Activated CD4-positive, alpha-beta memory T cell treated with anti-CD3 and anti-CD28 coated beads, Interleukin-2, amount 10 ng/mL, durations not matched to agents 7 days and 5 days (primary cell): ENCODE measurements around the gene MYO1D. TPM values are rescaled to one million over a fixed set of nuclear protein-coding genes. Genes with fewer than 3 reads are reported as not detected.
A peak's percentile ranks its signal among the peaks of the same experiment; 100 is the strongest.
"Not testable (repeated sequence)": the region's sequence is repeated elsewhere in the genome, so short reads cannot be mapped to it uniquely, and the experiment has no call there.

Source experiments
- CTCF ChIA-PET: fragments of 350-600 bp; sonication (Branson Sonifier 250); formaldehyde crosslinking; loops from one replicate; lab custom pipeline; 2021; ENCODE audit warnings: antibody characterized with exemption, inconsistent platforms; lab: Charles Lee
- POLR2A ChIA-PET: fragments of 350-600 bp; sonication (Branson Sonifier 250); formaldehyde crosslinking; loops from one replicate; lab custom pipeline; 2021; ENCODE audit warnings: antibody characterized with exemption; lab: Charles Lee
- DNase-seq: peaks from one replicate; pipeline ENCODE4 v3.0.0-alpha.2; 2020
- H3K27ac Mint-ChIP-seq: one replicate; pipeline ENCODE4 v1.8.0; 2021; ENCODE audit warnings: mild to moderate bottlenecking, mixed read lengths
- H3K27me3 Mint-ChIP-seq: one replicate; pipeline ENCODE4 v1.8.0; 2021; ENCODE audit warnings: mixed read lengths
- H3K36me3 Mint-ChIP-seq: one replicate; pipeline ENCODE4 v1.8.0; 2021; ENCODE audit warnings: low read depth, mixed read lengths
- H3K4me1 Mint-ChIP-seq: one replicate; pipeline ENCODE4 v1.8.0; 2021; ENCODE audit warnings: mixed read lengths
- H3K4me3 Mint-ChIP-seq: one replicate; pipeline ENCODE4 v1.8.0; 2021; ENCODE audit warnings: mild to moderate bottlenecking, mixed read lengths
- H3K9me3 Mint-ChIP-seq: one replicate; pipeline ENCODE4 v1.8.0; 2021; ENCODE audit warnings: mixed read lengths
- total RNA-seq, 2 experiments: library from RNA; stranded (reverse); gene quantifications; one replicate each; pipeline ENCODE4 v1.2.3, GENCODE V29; 2021

MYO1D gene
- total RNA-seq, 2 experiments from 2014 or later, result 8.3 to 11.1 TPM

DNA sequence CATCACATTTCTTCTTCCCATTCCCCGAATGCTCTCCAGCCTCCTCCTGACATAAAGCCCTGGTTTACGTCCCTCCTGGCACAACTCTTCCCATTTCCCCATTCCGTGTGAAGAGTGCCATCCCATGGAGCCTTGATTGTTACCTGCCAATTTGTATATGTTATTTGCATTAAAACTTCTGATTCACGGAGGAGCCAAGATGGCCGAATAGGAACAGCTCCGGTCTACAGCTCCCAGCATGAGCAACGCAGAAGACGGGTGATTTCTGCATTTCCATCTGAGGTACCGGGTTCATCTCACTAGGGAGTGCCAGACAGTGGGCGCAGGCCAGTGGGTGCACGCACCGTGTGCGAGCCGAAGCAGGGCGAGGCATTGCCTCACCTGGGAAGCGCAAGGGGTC is 10.0 kb upstream of the MYO1D start:
- DNase-seq, H3K4me3 Mint-ChIP-seq, H3K36me3 Mint-ChIP-seq, POLR2A ChIA-PET, H3K27ac Mint-ChIP-seq, CTCF ChIA-PET, H3K4me1 Mint-ChIP-seq, H3K9me3 Mint-ChIP-seq: not testable (repeated sequence)
- H3K27me3 Mint-ChIP-seq, result peaks cover 10% of the 10 kb centered on the region

DNA sequence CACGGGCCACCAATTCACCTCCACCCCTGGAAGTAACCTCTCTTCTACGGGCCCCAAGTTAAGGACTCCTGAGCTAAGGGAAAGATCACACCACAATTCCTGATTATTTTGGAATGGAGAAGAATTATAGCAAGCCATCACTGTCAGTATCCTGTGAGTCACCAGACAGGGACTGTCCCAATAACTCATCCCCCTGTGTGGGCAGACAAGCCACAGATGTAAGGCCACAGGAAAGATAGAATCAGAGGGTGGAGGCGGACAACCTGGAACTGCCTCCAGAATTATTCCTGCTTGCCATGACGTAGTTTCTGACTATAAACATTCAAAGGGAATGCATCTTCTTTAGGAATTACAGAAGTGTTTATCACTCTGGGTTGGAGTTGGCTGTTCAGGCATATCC is 5.8 kb upstream of the MYO1D start:
- Mint-ChIP-seq H3K9me3 (no peaks in the 10 kb centered on the region), H3K36me3 (no peaks in the 10 kb centered on the region), H3K27ac (no peak overlapping the region), H3K4me1 (peaks cover 10% of the 10 kb centered on the region), H3K4me3 (no peak overlapping the region), H3K27me3 (peaks cover 9% of the 10 kb centered on the region)
- ChIA-PET POLR2A (interaction anchor here (0.6 kb wide), 1 partner anchor 22 kb away, joined by 3 read pairs; no protein-coding TSS in a partner anchor), CTCF (no interaction called here)
- no peak for DNase-seq

DNA sequence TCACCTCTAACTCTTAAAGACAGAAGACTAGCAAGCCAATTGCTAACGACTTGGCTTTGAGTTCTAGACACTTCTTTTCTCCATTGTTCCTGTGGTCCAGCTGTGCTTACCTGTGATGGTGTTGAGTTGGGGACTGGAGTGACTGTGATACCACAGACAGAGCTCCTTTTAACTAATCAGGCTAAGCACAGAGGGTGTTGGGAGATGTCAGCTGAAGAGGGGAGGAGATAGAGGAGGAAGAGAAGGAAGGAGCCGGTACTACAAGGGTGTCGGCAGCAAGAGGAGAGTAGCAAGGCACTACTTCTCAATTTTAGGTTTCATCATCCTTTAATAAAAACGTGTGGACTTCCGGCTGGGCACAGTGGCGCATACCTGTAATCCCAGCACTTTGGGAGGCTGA is 5.1 kb upstream of the MYO1D start:
- Mint-ChIP-seq H3K36me3 (no peaks in the 10 kb centered on the region), H3K4me3 (no peak overlapping the region)
- CTCF ChIA-PET, result interaction anchor here (1.9 kb wide), 1 partner anchor 54 kb away, joined by 5 read pairs; no protein-coding TSS in a partner anchor

DNA sequence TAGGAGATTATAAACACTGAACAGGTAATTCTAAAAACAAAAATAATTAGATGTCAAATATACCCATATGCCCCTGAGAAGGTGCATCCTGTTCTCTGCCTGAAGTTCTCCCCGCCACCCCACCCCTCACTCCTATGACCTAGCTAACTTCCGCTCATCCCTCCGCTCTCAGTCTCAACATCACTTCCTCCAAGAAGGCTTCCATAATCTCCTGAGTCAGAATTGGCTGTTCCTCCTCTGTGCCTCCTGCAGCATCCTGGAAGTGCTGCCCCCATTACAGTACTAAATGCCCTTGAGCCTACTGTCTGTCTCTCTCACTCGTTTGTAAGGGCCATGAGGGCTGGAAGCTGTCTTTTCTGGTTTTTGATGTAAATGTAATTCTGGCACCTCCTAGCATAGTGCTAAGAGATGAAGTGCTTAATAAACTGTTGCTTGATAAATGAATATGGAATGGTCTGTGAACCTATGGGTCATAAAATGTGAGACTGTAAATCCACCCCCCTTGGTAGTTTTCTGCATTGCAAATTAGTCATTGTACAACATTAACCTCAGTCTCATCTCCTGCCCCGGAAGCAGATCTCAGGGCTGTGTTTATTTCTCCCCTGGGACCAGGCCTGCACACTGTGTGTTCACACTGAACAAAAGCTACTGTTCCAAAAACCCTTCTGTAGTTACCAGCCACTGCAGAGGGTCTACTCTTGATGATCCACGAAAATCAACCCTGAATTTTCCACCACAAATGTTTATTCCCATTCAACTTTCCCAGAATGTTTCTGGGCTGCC is 3.9 kb upstream of the MYO1D start:
- Mint-ChIP-seq H3K4me1 (peaks cover 20% of the 10 kb centered on the region), H3K27me3 (peaks cover 4% of the 10 kb centered on the region), H3K36me3 (no peaks in the 10 kb centered on the region), H3K9me3 (no peaks in the 10 kb centered on the region), H3K27ac (no peak overlapping the region), H3K4me3 (no peak overlapping the region)
- DNase-seq, result no peak
- ChIA-PET CTCF (interaction anchor here (1.9 kb wide), 1 partner anchor 56 kb away, joined by 5 read pairs; no protein-coding TSS in a partner anchor), POLR2A (no interaction called here)

More for the DNA sequence above, 5.1 kb upstream of the MYO1D start:
- no peaks in the 10 kb centered on the region for H3K9me3 Mint-ChIP-seq
- peaks cover 9% of the 10 kb centered on the region for H3K27me3 Mint-ChIP-seq
- no peak for DNase-seq
- H3K27ac Mint-ChIP-seq, result no peak overlapping the region
- POLR2A ChIA-PET, result interaction anchor here (0.6 kb wide), 1 partner anchor 23 kb away, joined by 3 read pairs; no protein-coding TSS in a partner anchor
- H3K4me1 Mint-ChIP-seq, result peaks cover 15% of the 10 kb centered on the region

DNA sequence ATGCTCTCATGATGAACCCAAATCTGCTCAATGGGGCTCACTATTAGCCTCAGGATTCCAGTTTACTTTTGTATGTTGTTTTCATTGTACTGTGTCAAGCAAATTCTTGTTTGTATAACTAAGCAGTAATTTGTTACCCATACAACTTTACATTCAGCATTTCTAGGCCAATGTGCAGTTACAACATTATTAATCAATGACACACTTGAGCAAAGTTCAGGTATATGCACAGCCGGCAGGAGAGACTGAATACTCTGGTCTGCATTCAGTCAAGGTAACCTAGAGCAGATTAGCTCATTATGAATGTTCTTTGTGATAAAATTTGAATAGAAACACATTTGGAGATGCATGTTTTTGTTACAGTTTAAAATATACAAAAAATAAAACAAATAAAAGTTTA is 2.2 kb upstream of the MYO1D start:
- no peak overlapping the region for H3K27ac Mint-ChIP-seq
- POLR2A ChIA-PET, result interaction anchor here (0.7 kb wide), 1 partner anchor 258 kb away, joined by 3 read pairs; no protein-coding TSS in a partner anchor
- H3K4me1 Mint-ChIP-seq, result peaks cover 27% of the 10 kb centered on the region
- H3K4me3 Mint-ChIP-seq, result no peak overlapping the region
- CTCF ChIA-PET, result interaction anchor here (3.4 to 4.4 kb wide), 3 partner anchors 32 to 97 kb away, joined by 14 to 79 read pairs (median 50); no protein-coding TSS in a partner anchor
- no peak for DNase-seq
- no peaks in the 10 kb centered on the region for H3K9me3 Mint-ChIP-seq
- peaks cover 2% of the 10 kb centered on the region for H3K27me3 Mint-ChIP-seq
- H3K36me3 Mint-ChIP-seq, result no peaks in the 10 kb centered on the region

DNA sequence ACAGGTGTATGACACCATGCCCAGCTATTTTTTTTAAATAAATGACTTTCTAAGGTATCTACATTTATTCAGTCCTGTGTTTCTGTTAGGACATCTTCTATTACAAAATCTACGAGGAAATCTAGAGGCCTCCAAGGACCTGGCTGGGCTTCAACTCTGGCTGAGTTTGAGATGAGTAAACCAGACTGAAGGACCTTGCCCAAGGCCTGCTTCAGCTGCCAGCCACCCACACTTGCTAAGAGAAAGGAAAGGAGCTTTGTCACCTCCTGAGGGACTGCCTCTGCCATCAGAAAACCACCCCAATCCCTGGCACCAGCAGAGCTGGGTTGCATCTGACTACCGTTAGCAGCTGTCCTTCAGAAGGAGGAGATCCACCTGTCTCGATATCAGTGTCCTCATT is 1.3 kb upstream of the MYO1D start:
- no peaks in the 10 kb centered on the region for H3K9me3 Mint-ChIP-seq
- H3K27me3 Mint-ChIP-seq, result no peaks in the 10 kb centered on the region
- H3K36me3 Mint-ChIP-seq, result no peaks in the 10 kb centered on the region
- POLR2A ChIA-PET, result interaction anchor here (1.0 to 2.4 kb wide), 3 partner anchors 26 to 120 kb away, joined by 3 to 14 read pairs (median 8); no protein-coding TSS in a partner anchor
- H3K27ac Mint-ChIP-seq, result no peak overlapping the region
- peaks cover 27% of the 10 kb centered on the region for H3K4me1 Mint-ChIP-seq
- no peak for DNase-seq
- CTCF ChIA-PET, result interaction anchor here (1.2 to 4.4 kb wide), 18 partner anchors 11 to 219 kb away, joined by 3 to 79 read pairs (median 10); a partner anchor contains a TSS
- no peak overlapping the region for H3K4me3 Mint-ChIP-seq

DNA sequence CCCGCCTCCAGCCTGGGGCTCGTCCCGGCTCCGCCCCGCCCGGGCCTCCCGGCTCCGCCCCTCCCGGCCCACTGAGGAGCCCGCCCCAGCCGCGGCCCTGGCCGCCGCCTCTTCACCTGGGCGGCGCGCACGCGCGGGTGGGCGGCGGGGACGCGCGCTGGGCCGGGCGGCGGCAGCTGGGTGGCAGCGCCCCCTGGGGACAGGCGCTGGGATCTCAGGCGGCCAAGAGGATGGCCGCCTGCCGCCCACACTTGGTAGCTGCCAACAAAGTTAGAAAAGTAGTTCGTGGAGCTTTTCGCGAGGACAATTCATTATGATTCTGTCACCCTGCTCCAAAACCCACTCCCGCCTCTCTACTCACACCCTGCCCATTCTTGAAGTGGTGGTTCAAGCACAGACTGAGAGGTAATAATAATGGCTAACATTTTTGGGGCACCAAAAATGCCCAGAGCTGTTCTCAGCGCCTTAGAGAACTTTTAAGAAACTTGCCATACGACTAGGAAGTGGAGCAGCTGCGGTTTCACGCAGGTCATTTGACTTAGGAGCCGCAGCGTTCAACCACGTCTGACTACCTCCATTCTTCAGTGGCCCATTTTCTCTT is 340 bp upstream of the MYO1D start:
- Mint-ChIP-seq H3K36me3 (no peaks in the 10 kb centered on the region), H3K4me1 (peaks cover 21% of the 10 kb centered on the region), H3K4me3 (peak overlapping the region; percentile 65), H3K9me3 (no peaks in the 10 kb centered on the region), H3K27me3 (no peaks in the 10 kb centered on the region), H3K27ac (peak overlapping the region; percentile 80)
- CTCF ChIA-PET, result interaction anchor here (0.6 to 4.4 kb wide), 48 partner anchors 8 to 433 kb away, joined by 3 to 79 read pairs (median 4); partner anchors contain the start of gene PSMD11
- POLR2A ChIA-PET, result interaction anchor here (0.7 to 2.4 kb wide), 10 partner anchors 27 to 433 kb away, joined by 3 to 14 read pairs (median 3); partner anchors contain the start of gene PSMD11
- peak; percentile 95 for DNase-seq

DNA sequence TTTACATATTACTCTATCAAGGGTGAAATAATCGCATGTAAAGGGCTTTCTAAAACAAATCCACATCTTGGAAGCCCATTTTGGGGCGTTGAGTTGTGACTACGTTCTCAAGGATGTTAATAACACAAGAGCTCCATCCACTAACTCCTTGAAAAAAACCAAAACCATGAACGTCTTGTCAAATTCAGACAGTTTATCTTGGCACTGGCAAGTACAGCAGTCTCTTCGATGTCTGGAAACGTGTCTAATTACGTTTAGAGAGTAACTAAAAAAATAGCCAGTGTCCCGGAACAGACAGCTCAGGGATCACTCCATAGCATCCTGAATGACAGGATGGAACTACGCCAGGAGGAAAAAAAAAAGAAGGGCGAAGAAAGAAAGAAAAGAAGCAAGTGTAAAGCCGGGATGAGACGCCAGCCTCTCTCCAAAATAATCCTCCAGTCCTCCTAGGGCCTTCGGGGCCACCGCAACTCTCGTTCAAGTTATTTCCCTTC is 954 bp downstream of the MYO1D start:
- Mint-ChIP-seq H3K27ac (peak overlapping the region; percentile 63), H3K4me3 (peak overlapping the region; percentile 88), H3K36me3 (no peaks in the 10 kb centered on the region), H3K4me1 (peaks cover 21% of the 10 kb centered on the region), H3K9me3 (no peaks in the 10 kb centered on the region), H3K27me3 (no peaks in the 10 kb centered on the region)
- no peak for DNase-seq
- CTCF ChIA-PET, result interaction anchor here (1.2 to 4.4 kb wide), 16 partner anchors 8 to 348 kb away, joined by 3 to 79 read pairs (median 11); no protein-coding TSS in a partner anchor
- POLR2A ChIA-PET, result interaction anchor here (1.0 to 2.4 kb wide), 4 partner anchors 40 to 104 kb away, joined by 3 to 14 read pairs (median 3); no protein-coding TSS in a partner anchor

DNA sequence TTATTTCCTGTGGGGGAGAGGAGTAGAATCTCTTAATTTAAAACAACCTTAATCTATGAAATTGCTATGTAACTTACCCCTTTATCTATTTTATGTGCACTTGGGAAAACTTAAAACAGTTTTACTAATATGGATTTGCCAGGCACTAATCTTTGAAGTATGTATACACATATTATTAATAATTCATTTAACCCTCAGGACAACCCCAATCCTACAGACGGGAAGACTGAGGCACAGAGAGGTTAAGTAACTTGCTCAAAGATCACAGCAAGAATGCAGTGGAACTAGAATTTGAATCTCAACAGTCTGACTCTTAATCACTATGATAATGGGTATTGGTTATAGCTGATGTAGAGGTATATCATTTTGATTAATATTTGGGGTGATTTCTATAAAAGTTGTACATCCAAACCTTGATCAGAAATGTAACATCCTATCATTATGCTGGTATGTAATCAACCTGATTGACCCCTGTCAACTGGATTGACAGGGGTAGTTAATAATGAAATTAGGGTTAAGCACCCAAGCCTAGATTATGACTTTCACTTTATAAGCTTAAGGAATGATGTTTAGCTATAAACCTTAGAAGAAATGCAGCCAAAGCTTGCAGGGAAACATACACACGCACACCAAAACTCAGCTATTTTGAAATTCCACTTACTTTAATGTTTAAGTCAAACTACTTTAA is 1.6 kb downstream of the MYO1D start:
- no peak for DNase-seq
- CTCF ChIA-PET, result interaction anchor here (1.2 to 4.4 kb wide), 12 partner anchors 8 to 348 kb away, joined by 3 to 79 read pairs (median 13); no protein-coding TSS in a partner anchor
- POLR2A ChIA-PET, result interaction anchor here (1.0 kb wide), 1 partner anchor 82 kb away, joined by 3 read pairs; no protein-coding TSS in a partner anchor
- Mint-ChIP-seq H3K36me3 (no peaks in the 10 kb centered on the region), H3K4me1 (peaks cover 21% of the 10 kb centered on the region), H3K27me3 (no peaks in the 10 kb centered on the region), H3K9me3 (no peaks in the 10 kb centered on the region), H3K27ac (no peak overlapping the region), H3K4me3 (peak overlapping the region; percentile 88)

DNA sequence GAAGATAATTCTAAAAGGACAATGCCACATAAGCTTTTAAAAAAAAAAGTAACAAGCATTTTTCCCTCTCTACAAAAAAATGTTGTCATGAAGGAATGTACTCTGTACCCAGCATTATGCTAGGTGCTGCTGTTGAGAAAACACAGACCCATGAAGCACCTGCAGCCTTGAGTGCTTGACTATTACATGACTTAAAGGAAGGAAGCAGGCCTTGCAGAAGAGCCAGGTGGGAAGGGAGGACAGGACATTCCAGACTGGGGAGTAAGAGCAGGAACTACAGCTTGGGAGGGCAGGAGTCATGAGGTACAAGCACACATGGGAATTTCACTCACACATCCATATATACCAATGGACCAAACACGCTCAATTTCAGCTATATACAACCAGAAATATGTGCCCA is 3.8 kb downstream of the MYO1D start:
- ChIA-PET CTCF (interaction anchor here (0.7 kb wide), 1 partner anchor 77 kb away, joined by 3 read pairs; no protein-coding TSS in a partner anchor), POLR2A (no interaction called here)
- H3K9me3 Mint-ChIP-seq, result no peaks in the 10 kb centered on the region
- no peaks in the 10 kb centered on the region for H3K27me3 Mint-ChIP-seq
- no peak overlapping the region for H3K4me3 Mint-ChIP-seq
- no peak overlapping the region for H3K27ac Mint-ChIP-seq
- H3K36me3 Mint-ChIP-seq, result no peaks in the 10 kb centered on the region
- DNase-seq, result no peak
- H3K4me1 Mint-ChIP-seq, result peaks cover 18% of the 10 kb centered on the region

DNA sequence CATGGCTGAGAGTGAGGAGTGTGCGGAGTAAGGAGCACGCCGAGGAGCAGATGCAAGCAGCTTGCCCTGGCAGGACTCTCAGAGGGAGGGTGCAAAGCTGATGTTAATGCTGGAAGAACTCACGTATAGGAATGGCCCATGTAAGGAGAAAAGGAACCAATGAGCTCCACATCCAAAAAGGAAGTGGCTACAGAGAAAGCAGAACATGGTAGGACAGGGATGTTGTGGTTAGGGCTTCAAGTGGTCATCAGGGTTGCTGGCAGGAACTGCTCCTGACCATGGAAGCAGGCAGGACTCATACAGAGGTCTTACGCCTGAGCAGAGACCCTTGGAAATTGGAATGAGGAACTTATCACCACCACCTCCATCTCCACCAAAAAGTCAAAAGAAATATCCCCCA is 5.2 kb downstream of the MYO1D start:
- DNase-seq, result no peak
- no peak overlapping the region for H3K4me3 Mint-ChIP-seq
- H3K36me3 Mint-ChIP-seq, result no peaks in the 10 kb centered on the region
- no peaks in the 10 kb centered on the region for H3K9me3 Mint-ChIP-seq
- CTCF ChIA-PET, result no interaction called here
- no peak overlapping the region for H3K27ac Mint-ChIP-seq
- POLR2A ChIA-PET, result interaction anchor here (1.1 kb wide), 1 partner anchor 85 kb away, joined by 3 read pairs; no protein-coding TSS in a partner anchor
- H3K4me1 Mint-ChIP-seq, result peaks cover 11% of the 10 kb centered on the region
- no peaks in the 10 kb centered on the region for H3K27me3 Mint-ChIP-seq

DNA sequence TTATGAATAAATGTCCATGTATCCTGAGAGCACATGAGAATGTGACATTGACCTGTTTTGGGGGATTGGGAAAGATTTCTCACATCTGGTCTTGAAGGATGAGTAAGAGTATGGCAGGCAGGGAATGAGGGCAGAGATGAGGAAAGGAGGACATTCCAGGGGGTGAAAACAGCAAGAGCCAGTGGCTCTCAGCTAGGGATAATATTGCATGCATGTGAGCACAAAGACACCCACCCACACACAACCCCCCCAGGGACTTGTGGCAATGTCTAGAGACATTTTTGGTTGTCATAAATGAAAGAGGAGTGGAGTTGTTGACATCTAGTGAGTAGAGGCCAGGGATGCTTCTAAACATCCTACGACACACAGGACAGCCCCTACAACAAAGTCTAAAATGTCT is 6.0 kb downstream of the MYO1D start:
- Mint-ChIP-seq H3K4me3 (no peak overlapping the region), H3K27ac (no peak overlapping the region), H3K27me3 (no peaks in the 10 kb centered on the region), H3K4me1 (peaks cover 8% of the 10 kb centered on the region), H3K36me3 (no peaks in the 10 kb centered on the region), H3K9me3 (no peaks in the 10 kb centered on the region)
- CTCF ChIA-PET, result no interaction called here
- no peak for DNase-seq
- POLR2A ChIA-PET, result interaction anchor here (1.1 kb wide), 1 partner anchor 84 kb away, joined by 3 read pairs; no protein-coding TSS in a partner anchor
